Type B pancreatic cell (in vitro differentiated cells): Measurements from ENCODE around the gene TRIM47. TPM values are rescaled to one million over a fixed set of nuclear protein-coding genes. Genes with fewer than 3 reads are reported as not detected.

Source experiments
- DNase-seq: peaks from one replicate; pipeline ENCODE4 v3.0.0; 2021; ENCODE audit warnings: mixed read lengths; ENCODE audit not compliant: unreplicated experiment; ENCODE audit errors: extremely low spot score
- H3K27ac Mint-ChIP-seq: 2 replicates; pipeline ENCODE4 v1.8.0; 2021; ENCODE audit warnings: mild to moderate bottlenecking, mixed read lengths
- H3K27me3 Mint-ChIP-seq: 2 replicates; pipeline ENCODE4 v1.8.0; 2021; ENCODE audit warnings: mixed read lengths
- H3K36me3 Mint-ChIP-seq: 2 replicates; pipeline ENCODE4 v1.8.0; 2021; ENCODE audit warnings: mixed read lengths
- H3K4me1 Mint-ChIP-seq: one replicate; pipeline ENCODE4 v1.8.0; 2021; ENCODE audit warnings: mixed read lengths; ENCODE audit not compliant: unreplicated experiment
- H3K4me3 Mint-ChIP-seq: 2 replicates; pipeline ENCODE4 v1.8.0; 2021; ENCODE audit warnings: mild to moderate bottlenecking, mixed read lengths
- H3K9me3 Mint-ChIP-seq: 2 replicates; pipeline ENCODE4 v1.8.0; 2021; ENCODE audit warnings: mixed read lengths
- total RNA-seq: library from RNA; stranded (reverse); gene quantifications from 2 replicates; pipeline ENCODE4 v1.2.1, GENCODE V29; 2021; ENCODE audit warnings: low replicate concordance
- TF ChIP-seq, protein P1 (sequence below): fragments of 200-600 bp; sonication (generic); conservative IDR thresholded peaks from 2 replicates; pipeline ENCODE4 v1.5.0; 2021; ENCODE audit warnings: antibody characterized with exemption, mild to moderate bottlenecking

TRIM47 gene
- total RNA-seq, 1 donor from 2014 or later = 3.1 TPM

DNA sequence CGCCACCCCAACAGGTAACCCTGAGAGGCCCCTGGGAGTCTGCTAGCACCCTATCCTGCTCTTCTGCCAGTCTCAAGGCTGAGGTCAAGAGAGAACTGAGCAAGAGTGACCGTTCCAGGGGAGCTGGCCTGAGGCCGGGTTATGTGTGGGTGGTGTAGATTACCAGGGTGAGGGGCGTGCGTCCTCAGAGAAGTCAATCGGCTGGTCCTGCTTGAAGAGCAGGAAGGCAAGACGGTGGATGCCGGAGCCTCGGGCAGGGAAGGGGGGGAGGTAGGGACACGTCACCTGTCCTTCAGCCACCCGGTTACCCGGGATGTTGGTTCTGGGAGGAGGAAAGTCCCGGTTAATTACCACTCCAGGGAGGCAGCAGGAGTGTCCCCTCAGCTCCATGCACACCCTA is 21.0 kb upstream of the TRIM47 start:
- H3K9me3 Mint-ChIP-seq = no peaks in the 10 kb centered on the region
- TF ChIP-seq, protein P1, sequence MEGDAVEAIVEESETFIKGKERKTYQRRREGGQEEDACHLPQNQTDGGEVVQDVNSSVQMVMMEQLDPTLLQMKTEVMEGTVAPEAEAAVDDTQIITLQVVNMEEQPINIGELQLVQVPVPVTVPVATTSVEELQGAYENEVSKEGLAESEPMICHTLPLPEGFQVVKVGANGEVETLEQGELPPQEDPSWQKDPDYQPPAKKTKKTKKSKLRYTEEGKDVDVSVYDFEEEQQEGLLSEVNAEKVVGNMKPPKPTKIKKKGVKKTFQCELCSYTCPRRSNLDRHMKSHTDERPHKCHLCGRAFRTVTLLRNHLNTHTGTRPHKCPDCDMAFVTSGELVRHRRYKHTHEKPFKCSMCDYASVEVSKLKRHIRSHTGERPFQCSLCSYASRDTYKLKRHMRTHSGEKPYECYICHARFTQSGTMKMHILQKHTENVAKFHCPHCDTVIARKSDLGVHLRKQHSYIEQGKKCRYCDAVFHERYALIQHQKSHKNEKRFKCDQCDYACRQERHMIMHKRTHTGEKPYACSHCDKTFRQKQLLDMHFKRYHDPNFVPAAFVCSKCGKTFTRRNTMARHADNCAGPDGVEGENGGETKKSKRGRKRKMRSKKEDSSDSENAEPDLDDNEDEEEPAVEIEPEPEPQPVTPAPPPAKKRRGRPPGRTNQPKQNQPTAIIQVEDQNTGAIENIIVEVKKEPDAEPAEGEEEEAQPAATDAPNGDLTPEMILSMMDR = no peak
- H3K36me3 Mint-ChIP-seq = peaks cover 4% of the 10 kb centered on the region
- H3K27me3 Mint-ChIP-seq = no peaks in the 10 kb centered on the region
- DNase-seq = peak; percentile 56
- H3K4me1 Mint-ChIP-seq = peaks cover 15% of the 10 kb centered on the region
- H3K4me3 Mint-ChIP-seq = peak overlapping the region; percentile 62
- H3K27ac Mint-ChIP-seq = no peak overlapping the region

DNA sequence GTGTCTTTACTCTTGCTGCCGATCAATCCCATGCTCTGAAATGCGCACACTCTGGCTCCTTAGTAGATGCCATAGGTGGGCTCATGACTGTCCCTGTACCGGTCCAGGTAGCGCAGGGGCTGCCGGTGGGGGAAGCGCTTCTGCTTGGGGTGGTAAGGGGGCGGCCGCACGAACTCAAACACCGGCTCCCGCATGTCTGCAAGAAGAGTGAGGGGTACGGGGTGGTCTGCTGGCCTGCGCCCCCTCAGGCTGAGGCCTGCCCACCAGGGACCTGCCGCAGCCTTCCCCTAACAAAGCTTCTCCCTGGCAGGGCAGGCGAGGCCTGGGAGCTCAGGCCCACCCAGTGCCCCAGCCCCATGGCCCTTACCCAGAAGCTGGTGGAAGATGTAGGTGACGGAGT is 20.4 kb upstream of the TRIM47 start:
- H3K27ac Mint-ChIP-seq = no peak overlapping the region
- DNase-seq = peak; percentile 68

DNA sequence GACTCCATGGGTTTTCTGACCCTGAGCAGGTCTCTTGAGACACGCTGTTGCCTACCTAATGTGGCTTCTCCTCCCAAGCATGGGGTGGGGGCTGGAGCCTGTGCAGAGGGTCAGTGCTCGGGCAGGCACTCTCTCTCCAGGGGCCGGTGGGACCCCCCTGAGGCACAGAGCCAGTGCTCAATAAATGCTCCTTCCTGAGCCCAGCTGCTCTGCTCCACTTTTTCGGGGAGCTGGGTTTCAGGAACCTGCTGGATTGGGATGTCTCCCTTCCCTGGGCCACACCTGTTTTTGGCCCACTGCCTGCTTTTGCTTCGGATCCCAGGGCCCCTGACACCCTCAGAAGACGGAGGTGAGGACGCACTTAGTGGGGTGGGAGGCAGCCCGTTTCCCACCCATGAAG is 19.7 kb upstream of the TRIM47 start:
- Mint-ChIP-seq H3K36me3 (peaks cover 4% of the 10 kb centered on the region), H3K27ac (peak overlapping the region; percentile 48), H3K4me3 (peak overlapping the region; percentile 83), H3K9me3 (no peaks in the 10 kb centered on the region), H3K27me3 (no peaks in the 10 kb centered on the region), H3K4me1 (peaks cover 22% of the 10 kb centered on the region)
- DNase-seq = peak; percentile 62
- TF ChIP-seq, protein P1 = no peak

More for the DNA sequence above, 20.4 kb upstream of the TRIM47 start:
- no peaks in the 10 kb centered on the region for H3K9me3 Mint-ChIP-seq
- peak overlapping the region; percentile 62 for H3K4me3 Mint-ChIP-seq
- H3K4me1 Mint-ChIP-seq = peaks cover 21% of the 10 kb centered on the region
- H3K27me3 Mint-ChIP-seq = no peaks in the 10 kb centered on the region
- peaks cover 4% of the 10 kb centered on the region for H3K36me3 Mint-ChIP-seq
- TF ChIP-seq, protein P1 = no peak

DNA sequence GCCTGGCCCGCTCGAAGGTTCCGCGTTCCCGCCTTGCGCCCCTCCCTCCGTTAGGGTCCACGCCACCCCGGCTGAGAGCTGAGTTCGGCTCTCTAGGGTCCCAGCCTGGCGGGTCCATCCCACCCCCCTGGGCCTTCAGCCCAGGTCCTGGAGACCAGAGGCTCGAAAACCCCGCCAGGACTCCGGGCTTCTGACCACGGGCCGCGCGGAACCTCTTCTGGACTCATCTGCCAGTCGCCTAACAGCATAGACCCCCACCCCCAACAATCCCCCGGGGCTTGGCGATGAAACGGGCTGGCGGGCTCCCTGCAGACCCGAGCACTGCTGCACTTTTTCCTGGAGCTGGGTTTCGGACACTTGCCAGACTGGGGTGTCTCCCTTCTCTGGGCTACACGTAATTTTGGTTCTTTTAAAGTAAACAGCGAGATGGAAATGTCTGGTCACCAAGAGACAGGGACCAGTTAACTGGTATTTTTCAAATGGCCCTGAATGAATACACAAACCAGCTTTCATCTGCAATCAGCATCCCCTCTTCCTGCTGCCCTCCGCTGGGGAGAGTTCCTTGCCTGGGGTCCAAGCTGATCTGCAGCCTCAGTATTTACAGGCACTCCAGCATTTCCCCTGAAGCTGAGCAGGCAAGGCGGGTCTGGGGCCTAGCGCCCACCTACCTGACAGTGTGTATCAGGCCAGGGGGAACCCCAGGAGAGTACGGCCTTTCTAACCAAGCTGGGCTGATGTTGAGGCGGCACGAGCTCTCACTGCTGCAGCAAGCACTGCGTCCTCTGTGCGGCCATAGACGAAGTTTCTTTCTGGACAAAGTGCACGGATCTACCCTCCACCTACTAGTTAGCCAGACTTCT is 19.0 kb upstream of the TRIM47 start:
- Mint-ChIP-seq H3K27ac (peak overlapping the region; percentile 48), H3K36me3 (peaks cover 4% of the 10 kb centered on the region), H3K4me1 (peaks cover 22% of the 10 kb centered on the region), H3K4me3 (peak overlapping the region; percentile 83), H3K27me3 (no peaks in the 10 kb centered on the region), H3K9me3 (no peaks in the 10 kb centered on the region)
- TF ChIP-seq, protein P1 = no peak
- DNase-seq = peak; percentile 66

DNA sequence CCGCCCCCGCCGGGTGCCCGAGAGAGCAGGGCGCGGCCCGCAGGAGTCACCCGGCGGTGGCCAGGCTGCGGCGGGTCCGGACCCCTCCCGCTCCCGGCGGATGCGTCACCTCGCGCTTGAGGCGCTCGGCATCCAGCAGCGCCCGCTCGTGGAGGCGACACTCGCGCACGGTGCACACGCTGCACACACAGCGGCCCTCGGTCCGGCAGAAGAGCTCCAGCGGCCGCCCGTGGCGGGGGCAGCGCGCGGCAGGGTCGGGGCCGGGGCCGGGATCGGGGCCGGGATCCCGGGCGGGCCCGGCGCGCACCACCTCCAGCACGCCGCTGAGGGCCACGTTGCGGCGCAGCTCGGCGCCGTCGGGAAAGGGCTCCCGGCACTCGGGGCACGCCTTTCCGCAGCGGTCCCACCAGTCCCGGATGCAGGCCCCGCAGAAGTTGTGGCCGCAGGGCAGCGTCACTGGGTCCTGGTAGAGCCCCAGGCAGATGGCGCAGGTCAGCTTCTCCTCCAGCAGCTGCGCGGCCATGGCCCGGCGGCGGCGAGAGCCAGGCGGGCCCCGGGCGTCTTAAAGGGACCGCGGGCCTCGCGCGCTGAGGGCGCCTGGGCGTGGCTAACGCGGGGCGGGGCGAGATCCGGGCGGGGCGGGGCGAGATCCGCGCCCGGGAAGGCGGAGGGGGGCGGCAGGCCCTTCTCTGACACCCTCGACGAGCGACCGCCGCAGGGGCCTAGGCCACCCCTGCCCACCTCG is 18.2 kb upstream of the TRIM47 start, which contains the start of gene TRIM65:
Gene TRIM65, minus strand, starts transcription at position 537 of the 745 bp plus-strand sequence. Its CDS starts 14 bp downstream, at position 523.
- Mint-ChIP-seq H3K27me3 (no peaks in the 10 kb centered on the region), H3K36me3 (peaks cover 4% of the 10 kb centered on the region), H3K4me3 (peak within 1 kb of the TSS; percentile 84), H3K9me3 (no peaks in the 10 kb centered on the region), H3K27ac (peak within 1 kb of the TSS; percentile 86), H3K4me1 (peaks cover 22% of the 10 kb centered on the region)
- TF ChIP-seq, protein P1 = no peak
- peak; percentile 84 for DNase-seq
